GM19025 (cell line): Measurements from ENCODE around the gene CHAMP1.

Experiments used
- ATAC-seq: cut with Tn5 transposase; IDR thresholded peaks from one replicate; pipeline ENCODE4 v1.9.1; 2021; ENCODE audit warnings: mild to moderate bottlenecking, low read depth, moderate library complexity; ENCODE audit not compliant: unreplicated experiment

CHAMP1 gene

DNA sequence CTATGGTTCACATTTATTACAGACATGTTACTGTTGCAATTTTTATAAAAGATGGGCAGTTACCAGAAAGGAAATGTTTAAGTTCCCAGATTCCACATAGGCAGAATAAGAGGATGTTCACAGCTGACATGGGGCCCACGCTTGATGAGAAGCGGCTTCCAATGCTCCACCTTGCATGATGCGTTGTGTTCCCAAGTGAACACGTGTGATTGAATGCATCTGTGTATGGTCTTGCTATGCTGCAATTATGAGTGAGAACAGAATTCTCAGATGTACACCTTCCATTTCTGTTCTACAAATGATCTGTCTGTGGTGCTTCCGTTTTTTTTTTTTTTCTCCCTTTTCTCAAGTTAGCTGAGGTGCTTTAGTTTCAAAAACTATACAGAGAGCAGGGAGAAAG, 17.4 kb upstream of the CHAMP1 start:
- ATAC-seq: no peak

DNA sequence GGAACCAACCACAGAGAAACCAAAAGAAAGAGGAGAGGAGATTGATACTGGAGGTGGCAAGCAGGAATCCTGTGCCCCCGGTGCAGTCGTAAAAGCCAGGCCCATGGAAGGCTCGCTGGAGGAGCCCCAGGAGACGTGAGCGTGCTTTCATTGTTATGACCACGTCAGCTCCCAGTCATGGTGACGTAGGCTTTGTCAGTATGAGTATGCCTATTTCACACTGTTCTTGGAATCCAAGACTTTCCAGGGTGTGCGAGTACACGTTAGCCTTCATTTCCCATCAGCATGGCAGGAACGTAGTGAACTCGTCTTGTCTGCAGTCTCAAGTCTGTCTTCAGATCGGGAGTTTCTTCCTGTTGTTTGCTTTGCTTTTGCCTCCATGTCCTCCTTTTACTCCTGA, 15.4 kb upstream of the CHAMP1 start:
- no peak for ATAC-seq

DNA sequence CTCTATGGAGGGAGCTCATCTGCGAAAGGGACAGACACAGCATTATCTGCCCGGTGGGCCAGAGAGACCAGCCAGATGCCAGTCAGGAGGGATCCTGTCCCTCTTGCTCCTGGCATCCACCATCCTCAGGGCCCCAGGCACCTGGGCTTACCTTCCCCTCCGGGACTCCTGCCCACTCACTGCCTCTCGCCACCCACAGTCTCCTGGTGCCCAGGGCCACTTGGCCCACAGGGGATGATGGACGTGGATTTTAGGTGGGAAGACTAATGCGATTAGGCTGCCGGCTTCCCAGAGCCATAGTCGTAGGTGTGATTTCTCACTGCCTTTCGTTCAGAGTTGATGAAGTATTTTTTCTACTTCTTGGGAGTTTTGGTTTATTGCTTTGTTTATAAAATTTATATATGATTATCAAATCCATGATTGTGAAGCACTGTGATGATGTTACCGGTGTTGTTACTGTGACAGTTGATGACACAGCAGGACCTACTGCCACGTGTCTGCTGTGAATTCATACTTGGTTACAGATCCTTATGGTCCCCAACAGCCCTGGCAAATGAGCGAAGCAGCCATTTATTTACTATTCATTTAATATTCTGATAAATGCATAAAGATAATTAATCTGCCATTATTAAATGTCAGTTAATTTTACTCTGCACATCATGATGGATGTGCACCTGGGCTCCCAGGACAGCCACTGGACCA, 14.5 kb upstream of the CHAMP1 start:
- ATAC-seq: no peak

DNA sequence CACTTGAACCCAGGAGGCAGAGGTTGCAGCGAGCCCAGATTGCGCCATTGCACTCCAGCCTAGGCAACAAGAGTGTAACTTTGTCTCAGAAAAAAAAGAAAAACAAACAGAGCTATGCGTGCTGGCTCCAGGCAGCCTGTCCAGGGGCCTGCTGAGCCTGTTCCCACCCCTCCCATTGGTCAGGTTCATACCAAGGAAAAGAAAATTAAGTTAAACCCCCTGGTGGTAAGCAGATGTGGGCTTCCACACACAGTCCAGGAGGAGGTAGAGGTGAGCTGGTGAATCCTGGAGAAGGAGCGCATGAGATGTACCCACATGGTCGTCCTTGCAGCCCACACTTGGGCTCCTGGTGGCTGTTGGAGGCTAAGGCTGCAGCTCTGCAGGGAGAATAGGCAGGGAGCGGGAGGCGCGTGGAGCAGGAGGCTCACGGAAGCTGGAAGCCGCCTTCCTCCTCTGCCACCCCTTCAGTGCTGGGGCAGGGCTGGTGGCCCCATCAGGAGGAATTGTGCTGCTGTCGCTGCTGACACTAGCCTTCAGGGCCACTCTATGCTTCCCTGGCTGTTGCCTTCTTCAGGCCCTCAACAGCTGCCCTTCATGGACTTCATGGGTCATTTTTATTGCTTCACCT, 10.5 kb upstream of the CHAMP1 start:
- no peak for ATAC-seq

DNA sequence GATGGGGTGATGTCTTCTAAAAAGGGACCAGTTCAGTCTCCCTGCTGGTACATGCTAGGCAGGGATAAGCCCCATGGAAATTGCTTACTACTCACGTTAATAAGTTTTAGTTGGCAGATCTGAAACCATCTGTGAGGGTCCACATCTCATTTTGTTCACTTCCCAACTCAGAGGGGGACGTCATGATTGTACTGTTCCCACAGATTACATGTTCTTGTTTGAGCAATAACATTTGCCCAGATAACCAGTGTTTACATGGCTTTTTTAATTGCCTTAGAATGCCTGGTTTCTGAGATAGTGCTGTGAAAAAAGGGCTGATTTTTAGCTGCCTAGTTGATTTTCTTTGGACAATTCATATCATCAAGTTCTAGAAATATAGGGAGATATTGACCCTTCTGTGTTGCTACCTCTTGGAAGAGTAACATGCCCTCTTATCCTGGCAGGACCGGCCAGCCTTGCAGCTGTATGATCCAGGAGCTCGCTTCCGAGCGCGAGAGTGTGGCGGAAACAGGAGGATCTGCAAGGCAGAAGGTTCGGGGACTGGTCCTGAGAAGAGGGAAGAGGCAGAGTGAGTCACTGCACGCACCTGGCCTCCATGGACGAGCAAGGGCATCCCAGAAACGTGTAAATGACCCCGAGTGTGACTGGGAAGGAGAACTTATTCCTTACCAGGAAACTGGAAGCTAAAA, 9.8 kb upstream of the CHAMP1 start:
- ATAC-seq: no peak

DNA sequence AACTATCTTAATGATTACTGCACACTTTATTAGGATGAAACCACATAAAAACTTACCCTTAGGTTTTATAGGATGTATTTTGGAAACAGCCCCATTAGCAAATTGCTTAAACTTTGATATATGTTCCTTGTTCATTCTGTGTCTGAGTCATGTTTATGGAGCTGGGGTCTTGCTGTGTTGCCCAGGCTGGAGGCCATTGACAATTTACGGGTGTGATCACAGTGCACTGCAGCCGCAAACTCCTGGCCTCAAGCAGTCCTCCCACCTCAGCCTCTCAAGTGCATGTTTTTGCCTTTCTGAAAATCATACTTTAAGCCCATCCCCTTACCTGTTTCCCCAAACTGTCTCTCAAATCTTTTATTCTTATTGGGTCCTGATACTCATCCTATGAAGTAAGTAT, 5.2 kb upstream of the CHAMP1 start:
- no peak for ATAC-seq

DNA sequence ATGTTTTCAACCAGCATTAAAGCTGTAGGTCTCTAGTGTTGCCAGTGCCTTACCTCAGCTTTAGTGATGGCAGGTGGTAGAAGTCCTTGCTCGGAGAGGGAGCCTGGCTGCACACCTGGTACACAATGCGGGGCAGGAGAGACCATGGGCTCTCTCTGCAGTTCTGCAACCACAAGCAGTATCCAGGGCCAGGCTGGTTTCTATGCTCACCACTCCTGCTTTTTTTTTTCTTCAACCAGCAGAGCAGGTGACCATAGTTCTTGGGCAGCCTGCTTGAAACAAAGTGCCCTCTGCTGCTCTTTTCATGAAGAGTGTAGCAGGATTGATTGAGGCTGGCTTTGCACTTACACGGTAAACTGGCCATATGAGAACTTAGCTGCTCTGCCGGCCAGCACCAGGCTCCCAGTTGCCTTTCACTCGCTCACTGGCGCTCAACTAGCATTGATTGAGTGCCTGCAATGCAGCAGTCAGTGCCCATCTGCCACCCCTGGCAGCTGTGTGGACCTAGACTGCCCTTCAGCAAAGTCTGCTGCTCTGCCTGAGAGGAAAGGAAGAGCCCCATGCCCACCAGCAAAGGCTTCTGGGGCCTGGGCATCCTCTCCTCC, 4.4 kb upstream of the CHAMP1 start:
- ATAC-seq: no peak

DNA sequence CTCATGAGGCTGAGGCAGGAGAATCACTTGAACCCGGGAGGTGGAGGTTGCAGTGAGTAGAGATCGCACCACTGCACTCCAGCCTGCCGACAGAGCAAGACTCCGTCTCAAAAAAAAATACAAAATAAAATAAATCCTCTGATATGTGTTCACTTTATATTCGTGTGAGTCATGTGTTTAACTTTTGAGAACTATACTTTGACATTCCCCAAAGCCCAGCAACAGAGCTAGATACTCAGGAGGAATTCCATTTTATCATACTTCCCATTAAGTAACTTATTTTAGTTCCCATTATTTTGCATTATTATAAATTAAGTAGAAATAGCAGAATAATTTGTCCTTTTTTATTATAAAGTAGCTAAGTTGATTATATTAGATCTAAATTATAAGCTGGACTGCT, 3.3 kb upstream of the CHAMP1 start:
- no peak for ATAC-seq

DNA sequence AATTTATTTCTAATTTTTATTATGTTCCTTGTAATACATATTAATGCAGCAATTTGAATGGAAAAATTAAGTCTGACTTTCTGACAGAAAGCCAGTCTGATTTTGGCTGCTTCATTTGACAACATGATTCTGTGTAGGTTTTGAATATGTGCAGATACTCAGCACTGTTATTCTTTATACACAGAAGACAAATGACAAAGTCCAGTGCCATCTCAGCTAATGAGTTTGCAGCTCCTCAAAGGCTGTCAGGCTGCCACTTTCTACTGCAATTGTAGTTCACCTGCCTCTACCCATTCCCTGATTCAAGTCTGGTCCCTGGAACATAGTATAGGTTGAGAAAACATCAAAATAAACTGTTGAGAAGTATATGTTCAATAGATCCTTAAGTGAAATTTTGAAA, 2.9 kb upstream of the CHAMP1 start:
- ATAC-seq: no peak

DNA sequence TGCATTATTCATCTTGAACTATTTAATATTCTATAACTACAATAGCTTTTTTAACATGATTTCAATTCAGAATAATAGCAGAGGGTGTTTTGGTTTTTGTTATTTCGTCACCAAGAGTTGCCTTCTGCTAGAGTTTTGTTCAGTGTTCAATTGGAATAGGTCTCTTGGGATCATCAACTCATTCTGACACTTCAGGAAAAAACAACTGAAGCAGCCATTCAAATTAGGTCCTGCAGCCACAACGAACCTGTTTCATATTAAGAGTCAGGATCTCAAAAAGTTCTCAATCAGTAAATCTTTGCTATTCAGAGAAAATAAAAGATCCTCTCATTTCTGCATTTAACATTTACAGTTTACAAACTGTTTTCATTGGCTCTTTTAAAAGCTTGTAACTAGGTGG, 2.4 kb upstream of the CHAMP1 start:
- no peak for ATAC-seq

DNA sequence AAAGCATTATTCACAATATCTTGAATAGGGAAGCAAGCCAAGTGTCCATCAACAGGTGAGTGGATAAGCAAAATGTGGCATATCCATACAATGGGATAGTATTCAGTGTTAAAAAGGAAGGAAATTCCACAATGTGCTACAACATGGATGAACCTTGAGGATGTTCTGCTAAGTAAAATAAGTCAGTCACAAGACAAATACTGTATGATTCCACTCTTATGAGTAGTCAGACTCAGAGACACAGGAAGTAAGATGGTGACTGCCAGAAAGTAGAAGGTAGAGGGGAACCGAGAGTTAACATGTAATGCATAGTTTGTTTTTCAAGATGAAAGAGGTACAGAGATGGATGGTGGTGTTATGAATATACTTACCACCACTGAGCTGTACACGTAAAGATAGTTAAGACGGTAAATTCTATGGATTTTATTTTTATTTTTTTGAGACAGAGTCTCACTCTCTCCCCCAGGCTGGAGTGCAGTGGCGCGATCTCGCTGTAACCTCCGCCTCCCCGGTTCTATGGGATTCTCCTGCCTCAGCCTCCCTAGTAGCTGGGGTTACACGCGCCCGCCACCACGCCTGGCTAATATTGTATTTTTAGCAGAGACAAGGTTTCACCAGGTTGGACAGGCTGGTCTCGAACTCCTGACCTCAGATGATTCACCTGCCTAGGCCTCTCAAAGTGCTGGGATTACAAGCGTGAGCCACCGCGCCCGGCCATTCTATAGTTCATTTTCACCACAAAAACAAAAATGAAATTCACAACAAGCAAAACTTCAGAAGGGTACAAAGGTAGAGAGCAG, 1.0 kb upstream of the CHAMP1 start:
- ATAC-seq: no peak

DNA sequence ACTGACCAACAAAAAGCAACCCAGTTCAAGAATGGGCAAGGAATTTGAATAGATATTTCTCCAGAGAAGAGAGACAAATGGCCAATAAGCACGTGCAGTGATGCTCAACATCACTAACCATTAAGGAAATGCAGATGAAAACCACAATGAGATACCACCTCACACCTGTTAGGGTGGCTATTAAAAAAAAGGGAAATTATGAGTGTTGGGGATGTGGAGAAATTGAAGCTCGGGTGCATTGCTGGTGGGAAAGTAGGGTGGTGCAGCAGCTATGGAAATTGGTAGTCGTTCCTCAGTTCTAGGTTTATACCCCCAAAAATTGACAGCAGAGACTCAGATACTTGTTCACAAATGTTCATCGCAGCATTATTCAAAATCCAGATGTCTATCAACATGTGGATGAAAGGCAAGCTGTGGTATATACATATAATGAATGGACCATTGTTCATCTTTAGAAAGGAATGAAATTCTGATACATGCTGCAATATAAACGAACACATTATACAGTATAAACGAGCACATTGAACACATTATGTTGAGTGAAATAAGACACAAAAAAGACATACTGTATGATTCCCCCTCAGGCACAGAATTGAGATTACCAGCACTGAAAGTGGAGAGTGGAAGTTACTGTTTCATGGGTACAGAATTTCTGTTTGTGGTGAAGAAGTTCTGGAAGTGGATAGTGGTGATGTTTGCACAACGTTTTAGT, 927 bp downstream of the CHAMP1 start:
- no peak for ATAC-seq

DNA sequence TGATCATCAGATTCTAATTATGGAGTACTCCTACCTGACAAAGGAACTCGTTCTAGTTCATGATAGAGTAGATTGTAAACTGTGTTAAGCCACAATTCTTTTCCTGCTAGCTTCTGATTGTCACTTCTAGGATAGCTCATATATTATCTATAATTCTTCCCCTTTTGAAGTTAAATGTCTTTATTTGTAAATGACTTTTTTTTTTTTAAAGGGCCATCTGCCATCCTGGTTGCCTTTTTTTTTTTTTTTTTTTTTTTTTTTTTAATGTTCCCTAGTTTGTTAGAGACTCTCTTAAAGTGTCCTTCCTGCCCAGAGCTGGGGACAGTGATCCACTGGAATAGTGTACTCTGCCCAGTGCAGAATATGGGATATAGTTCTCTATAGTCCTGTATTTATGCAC, 4.3 kb downstream of the CHAMP1 start:
- ATAC-seq: no peak

DNA sequence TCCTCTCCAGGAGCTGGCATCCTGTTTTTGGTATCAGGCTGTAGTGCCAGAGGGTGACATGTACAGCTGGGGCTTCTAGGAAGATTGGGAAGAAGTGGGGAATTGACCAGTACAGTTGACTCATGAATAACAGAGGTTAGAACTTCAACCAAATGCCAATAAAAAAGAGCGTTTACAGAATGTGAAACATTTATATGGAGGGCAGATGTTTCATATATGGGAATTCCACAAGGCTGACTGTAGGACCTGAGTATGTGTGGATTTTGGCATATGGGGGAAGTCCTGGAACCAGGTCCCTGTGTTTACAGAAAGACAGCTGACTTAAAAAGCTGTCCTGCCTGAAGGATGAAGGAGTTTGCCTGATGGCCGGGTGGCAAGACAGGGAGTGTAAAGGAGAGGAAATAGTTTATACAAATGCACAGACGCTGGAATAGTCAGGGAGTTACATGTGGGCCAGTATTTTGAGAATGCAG, 5.2 kb downstream of the CHAMP1 start:
- no peak for ATAC-seq

DNA sequence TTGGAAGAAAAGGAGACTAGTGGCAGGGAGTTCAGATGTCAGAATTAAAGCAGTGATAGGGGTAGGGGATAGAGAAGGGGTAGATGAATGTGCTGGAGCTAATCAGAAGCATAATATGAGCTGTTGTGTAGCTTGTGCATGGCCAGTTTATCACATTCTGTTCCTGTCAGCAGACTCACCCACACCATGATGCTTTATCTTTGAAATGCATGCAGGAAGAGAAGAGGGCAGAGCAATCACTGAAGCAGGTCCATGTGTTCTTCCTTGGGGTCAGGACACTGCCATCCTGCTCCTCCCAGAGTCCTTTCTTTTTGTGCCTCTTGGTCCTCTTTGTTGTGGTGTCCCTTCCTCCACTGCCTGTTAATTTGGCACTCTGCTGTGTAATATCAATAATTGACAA, 5.8 kb downstream of the CHAMP1 start:
- ATAC-seq: no peak

DNA sequence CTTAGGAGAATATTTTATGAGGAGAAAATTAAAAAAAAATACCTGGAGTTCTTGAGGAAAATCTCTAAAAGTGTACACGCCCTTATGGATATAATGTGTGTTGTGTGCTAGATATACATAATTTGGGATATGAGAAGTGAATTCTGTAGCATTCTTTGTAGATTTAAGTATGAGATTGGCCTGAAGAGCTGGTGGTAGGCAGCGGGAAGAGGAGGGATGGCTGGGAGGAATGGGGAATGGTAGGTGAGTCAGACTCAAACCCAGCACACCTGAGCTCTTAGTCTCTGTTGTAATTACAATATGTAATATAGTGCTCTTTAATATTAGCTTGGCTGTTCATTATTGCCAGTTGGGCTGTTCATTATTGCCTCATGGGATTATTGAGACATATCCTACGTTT, 7.0 kb downstream of the CHAMP1 start:
- no peak for ATAC-seq

DNA sequence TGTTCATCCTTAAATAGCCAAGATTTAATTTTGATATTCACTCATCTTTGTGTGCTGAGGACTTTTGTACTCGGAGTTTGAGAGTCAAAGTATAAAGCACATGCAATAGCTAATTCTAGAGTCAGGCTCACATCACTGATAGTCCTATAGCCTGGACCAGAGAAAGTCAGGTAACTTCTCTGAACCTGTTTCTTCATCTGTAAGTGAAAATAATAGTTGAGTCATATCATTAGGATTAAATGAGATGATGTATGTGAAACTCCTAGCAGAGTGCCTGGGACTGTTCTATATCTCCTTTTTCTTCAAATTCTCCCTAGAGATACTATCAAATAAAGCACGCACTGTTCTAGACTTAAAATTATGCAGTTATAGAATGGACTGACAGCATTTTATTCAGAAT, 9.0 kb downstream of the CHAMP1 start:
- no peak for ATAC-seq

DNA sequence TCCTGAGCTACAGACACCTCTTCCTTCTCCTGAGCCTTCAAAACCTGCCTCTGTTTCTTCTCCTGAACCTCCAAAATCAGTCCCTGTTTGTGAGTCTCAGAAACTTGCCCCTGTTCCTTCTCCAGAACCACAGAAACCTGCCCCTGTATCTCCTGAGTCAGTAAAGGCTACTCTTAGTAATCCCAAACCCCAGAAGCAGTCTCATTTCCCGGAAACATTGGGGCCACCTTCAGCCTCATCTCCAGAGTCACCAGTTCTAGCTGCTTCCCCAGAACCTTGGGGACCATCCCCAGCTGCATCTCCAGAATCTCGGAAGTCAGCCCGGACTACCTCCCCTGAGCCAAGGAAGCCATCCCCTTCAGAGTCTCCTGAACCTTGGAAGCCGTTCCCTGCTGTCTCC, 10.0 kb downstream of the CHAMP1 start:
- ATAC-seq: no peak

DNA sequence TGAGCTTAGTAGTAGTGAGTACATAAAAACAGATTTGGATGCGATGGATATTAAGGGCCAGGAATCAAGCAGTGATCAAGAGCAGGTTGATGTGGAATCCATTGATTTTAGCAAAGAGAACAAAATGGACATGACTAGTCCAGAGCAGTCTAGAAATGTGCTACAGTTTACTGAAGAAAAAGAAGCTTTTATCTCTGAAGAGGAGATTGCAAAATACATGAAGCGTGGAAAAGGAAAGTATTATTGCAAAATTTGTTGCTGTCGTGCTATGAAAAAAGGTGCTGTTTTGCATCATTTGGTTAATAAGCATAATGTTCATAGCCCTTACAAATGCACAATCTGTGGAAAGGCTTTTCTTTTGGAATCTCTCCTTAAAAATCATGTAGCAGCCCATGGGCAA, 11.4 kb downstream of the CHAMP1 start:
- no peak for ATAC-seq

DNA sequence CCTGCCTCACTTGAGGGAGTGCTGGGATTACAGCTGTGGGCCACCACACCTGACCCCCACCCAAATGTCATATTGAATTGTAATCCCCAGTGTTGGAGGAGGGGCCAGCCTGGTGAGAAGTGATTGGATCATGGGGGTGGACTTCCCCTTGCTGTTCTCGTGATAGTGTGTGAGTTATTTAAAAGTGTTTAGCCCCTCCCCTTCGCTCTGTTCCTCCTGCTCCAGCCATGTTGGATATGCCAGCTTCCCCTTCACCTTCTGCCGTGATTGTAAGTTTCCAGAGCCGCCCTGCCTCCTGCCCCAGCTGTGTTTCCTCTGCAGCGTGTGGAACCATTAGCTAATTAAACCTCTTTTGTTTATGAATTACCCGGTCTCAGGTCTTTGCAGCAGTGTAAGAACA, 13.7 kb downstream of the CHAMP1 start:
- no peak for ATAC-seq
